Kidney capillary endothelial cell (primary cell): ENCODE measurements around the gene LRP5.

Experiments used
- DNase-seq: peaks from one replicate; pipeline ENCODE4 v3.0.0-alpha.2; 2018; ENCODE audit warnings: low spot score

Gene LRP5

GRCh38 chr11:68371171-68372041 is 59.0 kb downstream of the LRP5 start:
- DNase-seq: no peak

DNA sequence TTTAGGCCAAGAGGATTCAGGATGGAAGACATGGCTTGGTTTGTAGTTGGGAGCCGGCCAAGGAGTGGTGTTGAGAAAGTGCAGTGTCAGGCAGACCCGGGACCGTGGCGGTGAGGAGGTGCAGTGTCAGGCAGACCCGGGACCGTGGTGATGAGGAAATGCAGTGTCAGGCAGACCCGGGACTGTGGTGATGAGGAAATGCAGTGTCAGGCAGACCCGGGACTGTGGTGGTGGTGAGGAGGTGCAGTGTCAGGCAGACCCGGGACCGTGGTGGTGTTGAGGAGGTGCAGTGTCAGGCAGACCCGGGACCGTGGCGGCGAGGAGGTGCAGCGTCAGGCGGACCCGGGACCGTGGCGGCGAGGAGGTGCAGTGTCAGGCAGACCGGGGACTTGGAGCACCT is 59.7 kb downstream of the LRP5 start:
- DNase-seq: no peak

DNA sequence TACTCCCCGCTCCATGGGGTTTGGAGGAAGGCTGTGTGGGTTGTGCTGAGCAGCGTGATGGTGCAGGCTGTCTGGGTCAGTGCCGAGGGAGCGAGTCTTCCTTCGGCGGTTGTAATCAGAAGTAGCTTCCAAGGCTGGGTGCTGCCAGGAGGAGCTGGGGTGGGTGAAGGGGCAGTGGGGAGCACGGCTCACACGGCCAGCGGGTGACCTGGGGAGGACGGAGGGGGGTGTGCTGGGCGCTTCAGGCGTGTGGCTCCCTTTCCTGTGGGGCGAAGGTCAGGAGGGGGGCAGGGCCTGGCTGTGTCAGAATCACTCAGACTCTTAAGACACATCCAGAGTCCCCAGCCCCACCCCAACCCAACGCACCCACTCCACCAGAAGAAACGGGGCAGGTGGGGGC is 60.2 kb downstream of the LRP5 start:
- DNase-seq: no peak

DNA sequence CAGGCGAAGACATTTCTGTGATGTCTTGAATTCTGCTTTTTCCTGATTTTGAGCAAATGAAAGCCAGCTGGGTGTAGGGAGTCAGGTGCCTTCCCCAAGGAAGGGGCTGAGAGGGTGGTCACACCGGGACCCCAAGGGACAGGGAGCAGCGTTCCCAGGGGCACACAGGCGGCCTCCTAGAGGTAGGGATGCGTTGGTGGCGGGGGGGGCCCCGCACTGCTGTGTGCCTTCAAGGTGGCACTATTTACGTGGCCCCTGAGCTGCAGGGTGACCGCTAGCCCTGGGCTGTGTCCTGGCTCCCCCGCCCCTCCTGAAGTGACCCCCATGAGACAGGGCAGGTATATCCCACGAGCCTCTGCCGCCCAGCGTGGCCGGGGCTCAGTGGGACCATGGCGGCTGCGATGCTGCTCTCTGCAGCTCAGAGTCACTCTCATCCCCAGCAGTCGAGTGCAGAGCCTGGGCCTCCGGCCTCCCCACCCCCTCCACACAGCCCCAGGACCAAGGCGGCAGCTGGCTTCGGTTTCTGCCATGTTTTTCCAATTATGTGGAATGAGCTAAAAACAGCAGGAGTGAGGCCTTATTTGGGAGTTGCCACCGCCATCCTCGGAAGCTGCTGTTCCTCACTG is 60.9 kb downstream of the LRP5 start:
- DNase-seq: no peak

- DNase-seq: no peak
Observed at GRCh38 chr11:68373815-68374501, 61.6 kb downstream of the LRP5 start.

- no peak for DNase-seq
Observed at GRCh38 chr11:68374531-68374930, 62.1 kb downstream of the LRP5 start.

- no peak for DNase-seq
Observed at GRCh38 chr11:68375337-68375736, 62.9 kb downstream of the LRP5 start.

DNA sequence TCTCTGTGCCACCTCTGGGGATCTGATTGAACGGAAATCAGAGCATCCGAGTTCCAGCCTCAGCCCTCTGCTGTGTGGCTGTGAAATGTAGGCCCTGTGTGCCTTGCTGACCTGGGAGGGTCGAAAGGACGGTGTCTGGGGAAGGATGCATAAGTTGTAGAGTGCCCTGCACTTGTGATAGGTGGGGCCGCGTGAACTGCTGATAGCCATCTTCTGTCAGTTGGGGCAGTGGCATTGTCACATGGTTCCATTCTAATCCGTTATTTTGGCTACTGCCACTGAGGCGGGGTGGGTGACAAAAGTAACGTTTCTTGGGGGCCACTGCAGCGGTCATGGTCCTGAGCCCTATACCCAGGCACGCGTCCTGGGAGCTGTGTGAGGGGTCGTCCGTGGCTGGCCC is 63.4 kb downstream of the LRP5 start:
- no peak for DNase-seq

GRCh38 chr11:68377389-68377795 is 65.0 kb downstream of the LRP5 start:
- no peak for DNase-seq

- DNase-seq: no peak
Observed at GRCh38 chr11:68379206-68379605, 66.8 kb downstream of the LRP5 start.

DNA sequence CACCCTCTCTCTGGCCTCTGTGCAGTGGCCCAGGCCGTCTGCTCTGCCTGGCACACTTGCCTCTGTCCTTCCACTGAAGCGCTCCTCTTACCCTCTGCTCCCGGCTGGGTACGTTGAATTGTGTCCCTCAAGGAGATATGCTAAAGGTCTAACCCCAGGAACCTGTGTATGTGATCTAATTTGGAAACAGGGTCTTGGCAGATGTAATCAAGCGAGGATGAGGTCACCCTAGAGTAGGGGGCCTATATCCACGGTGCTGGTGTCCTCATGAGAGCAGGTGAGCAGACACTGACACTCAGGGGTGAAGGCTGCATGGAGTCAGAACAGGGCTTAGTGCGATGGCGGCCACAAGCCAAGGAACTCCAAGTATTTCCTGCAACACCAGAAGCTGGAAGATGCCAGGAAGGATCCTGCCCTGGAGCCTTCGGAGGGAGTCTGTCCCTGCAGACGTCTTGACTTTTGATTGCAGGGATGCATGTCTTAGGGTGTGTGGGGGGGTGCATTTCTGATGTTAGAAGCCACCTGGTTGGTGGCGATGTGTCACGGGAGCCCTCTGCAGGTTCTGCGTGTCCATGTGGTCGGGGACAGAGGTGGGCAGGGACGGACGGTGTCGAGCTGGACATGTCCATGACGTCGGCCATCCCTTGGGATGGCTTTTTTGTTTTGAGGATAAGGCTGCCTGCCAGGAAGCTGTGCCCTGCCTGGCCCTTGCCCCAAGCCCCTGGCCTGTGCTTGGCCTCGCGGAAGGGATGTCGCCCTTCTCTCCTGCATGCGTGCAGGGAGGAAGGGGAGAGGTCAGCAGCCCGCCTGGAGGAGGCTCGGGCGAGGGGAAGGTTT is 68.6 kb downstream of the LRP5 start:
- peak; percentile 31 for DNase-seq

DNA sequence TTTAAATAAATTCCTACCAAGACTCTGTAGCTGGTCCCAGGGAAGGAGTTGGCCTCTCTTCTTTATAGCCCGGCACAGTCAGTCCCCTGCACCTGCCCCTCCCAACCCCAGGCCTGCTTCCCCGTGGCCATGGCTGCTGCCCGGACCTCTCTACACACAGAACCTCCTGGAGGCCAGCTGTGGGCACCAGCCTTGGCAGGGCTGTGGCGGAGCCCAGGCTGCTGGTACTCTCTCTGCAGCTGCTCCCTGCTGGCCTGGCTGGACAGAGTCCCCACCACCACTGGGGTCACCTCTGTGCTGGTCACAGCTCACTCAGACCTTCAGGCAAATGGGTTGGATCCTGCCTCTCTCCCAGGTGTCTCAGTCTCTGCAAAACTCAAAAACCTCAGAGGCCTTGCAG is 69.3 kb downstream of the LRP5 start:
- DNase-seq: no peak

DNA sequence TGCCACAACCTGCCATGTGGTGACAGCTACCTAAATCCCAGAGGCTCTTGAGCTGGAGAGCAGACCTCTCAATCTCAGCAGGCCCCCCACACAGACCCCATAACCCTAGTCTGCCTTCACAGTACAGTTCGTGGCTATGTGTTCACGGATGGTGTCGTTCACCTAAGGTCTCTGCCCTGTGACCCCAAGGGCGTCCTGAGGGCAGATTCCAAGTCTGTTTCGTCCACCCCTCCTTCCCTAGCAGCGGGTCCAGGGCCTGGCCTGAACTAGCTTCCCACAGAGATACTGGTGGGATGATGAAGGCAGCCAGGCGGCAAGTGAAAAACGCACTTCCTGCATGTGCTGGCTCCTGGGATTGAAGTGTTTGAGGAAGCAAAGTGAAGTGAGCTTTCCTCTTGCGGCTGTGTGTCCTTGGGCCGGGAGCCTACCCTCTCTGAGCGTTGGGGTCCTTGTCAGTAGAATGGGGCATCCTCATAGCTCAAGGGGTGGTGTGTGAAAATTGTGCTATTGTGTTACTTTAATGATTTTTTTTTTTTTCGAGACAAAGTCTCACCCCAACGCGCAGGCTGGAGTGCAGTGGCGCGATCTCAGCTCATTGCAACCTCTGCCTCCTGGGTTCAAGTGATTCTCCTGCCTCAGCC is 70.1 kb downstream of the LRP5 start:
- no peak for DNase-seq

- DNase-seq: peak; percentile 18
Observed at GRCh38 chr11:68383976-68384501, 71.6 kb downstream of the LRP5 start.

GRCh38 chr11:68384530-68385081 is 72.2 kb downstream of the LRP5 start:
- DNase-seq: no peak

GRCh38 chr11:68385128-68385527 is 72.7 kb downstream of the LRP5 start:
- DNase-seq: no peak

GRCh38 chr11:68386331-68386978 is 74.1 kb downstream of the LRP5 start:
- DNase-seq: no peak

DNA sequence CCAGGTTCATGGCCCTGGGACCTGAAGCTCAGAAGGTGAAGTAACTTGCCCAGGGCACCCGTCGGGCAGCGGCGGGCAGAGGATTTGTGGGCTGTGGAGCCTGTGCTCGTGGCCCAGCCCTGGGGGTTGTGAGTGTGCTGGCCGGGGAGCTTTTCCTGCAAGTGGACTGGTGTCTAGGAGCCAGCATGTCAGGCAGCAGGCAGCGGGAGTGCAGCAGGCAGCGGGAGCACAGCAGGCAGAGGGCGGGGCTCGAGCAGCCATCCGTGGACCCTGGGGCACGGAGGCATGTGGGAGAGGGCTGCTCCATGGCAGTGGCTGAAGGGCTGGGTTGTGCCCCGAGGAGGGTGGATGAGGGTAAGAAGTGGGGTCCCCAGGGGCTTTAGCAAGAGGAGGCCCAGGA is 75.4 kb downstream of the LRP5 start:
- DNase-seq: no peak

GRCh38 chr11:68388595-68389198 is 76.3 kb downstream of the LRP5 start:
- no peak for DNase-seq

GRCh38 chr11:68390315-68390714 is 77.9 kb downstream of the LRP5 start:
- DNase-seq: no peak
